GM19372 (cell line): ENCODE results near the gene MPRIP.

Experiments used
- ATAC-seq: cut with Tn5 transposase; IDR thresholded peaks from one replicate; pipeline ENCODE4 v1.9.1; 2021; ENCODE audit warnings: mild to moderate bottlenecking, low read depth, moderate library complexity; ENCODE audit not compliant: unreplicated experiment

The MPRIP gene

DNA sequence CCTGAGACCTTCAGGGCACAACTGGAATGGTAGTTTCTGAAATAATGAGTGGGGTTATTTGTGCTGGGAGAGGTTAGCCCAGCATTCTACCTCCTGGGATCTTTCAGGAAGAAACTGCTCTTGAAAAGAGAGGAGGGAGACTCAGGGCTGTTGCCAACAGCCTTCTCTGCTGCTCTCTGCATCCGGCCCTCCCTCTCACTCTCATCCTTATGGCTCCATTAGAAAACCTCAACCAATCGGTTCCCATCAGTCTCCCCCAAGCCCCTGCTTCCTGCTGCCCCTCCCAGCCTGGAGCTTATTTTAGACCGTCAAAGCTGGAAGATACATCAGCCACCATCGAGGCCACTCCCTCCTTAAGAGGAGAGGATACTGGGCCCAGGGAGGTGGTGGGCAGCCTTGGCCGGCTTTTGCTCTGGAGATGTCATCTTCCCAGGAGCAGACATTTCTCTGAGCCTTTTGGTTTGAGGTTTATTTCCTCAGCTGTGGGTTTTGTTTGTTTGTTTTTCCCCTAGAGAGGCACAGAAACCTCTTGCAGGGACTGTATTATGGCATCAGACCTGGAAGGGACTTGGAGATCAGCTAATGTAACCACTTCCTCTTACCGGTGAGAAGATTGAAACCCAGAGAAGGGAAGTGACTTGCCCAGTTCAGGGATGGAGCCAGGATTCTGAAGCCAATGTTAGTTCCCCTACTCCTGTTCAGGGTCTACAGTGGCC, 2.7 kb downstream of the MPRIP start:
- no peak for ATAC-seq

DNA sequence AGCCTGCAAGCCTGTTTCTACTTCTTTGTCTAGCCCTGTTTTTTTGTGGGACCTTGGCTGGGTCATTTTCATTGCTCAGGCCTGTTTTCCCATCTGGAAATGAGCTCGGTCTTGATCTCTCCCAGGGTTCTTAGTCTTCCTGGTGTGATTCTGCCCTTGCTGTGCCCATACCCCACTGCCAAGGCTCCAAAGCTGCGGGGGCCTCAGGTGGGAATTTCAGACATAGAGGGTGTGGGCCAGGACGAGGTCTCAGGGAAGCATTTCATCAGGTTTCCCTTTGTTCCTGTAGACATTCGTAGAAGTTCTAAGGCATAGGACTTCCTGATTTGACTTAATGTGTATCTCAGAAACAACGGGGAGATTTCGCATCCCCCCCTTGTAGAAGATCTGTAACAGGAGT, 5.8 kb downstream of the MPRIP start:
- ATAC-seq: no peak

GRCh38 chr17:17050346-17051345, 8.4 kb downstream of the MPRIP start:
- no peak for ATAC-seq

GRCh38 chr17:17051380-17051779, 9.1 kb downstream of the MPRIP start:
- ATAC-seq: no peak

DNA sequence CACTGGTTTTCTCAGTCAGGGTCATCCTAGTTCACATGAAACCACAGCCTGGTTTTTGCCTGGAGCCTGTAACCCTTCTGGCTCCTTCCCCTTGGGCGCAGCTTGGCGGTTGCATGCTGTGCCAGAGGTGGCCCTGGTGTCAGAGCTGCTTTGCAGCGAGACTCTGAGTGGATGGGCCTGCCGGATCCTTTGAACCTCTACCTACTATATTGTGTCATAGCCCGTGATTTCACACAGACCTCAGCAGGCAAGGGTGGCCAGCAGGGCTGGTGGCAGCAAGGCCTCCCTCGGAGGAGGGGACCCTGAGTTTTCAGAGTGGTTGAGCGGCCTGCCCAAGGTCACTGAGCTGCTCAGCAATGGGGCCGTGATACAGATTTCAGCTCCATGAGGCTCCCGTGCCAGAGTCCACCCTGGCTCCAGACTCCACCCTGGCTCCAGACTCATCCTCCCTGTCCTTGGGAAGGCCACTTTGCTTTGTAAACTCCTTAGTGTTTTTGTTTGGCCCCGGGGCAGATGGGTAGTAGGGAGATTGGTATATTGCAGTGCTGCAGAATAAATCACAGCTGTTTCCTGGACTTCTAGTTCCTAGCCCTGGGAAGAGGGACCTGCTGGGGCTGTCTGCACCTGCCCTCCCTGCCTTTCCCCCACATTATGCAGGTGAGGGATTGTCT, 9.7 kb downstream of the MPRIP start:
- ATAC-seq: no peak

- no peak for ATAC-seq
Measured at GRCh38 chr17:17052462-17053221, 10.4 kb downstream of the MPRIP start.

GRCh38 chr17:17053446-17054379, 11.5 kb downstream of the MPRIP start:
- ATAC-seq: no peak

GRCh38 chr17:17054636-17055035, 12.4 kb downstream of the MPRIP start:
- no peak for ATAC-seq

DNA sequence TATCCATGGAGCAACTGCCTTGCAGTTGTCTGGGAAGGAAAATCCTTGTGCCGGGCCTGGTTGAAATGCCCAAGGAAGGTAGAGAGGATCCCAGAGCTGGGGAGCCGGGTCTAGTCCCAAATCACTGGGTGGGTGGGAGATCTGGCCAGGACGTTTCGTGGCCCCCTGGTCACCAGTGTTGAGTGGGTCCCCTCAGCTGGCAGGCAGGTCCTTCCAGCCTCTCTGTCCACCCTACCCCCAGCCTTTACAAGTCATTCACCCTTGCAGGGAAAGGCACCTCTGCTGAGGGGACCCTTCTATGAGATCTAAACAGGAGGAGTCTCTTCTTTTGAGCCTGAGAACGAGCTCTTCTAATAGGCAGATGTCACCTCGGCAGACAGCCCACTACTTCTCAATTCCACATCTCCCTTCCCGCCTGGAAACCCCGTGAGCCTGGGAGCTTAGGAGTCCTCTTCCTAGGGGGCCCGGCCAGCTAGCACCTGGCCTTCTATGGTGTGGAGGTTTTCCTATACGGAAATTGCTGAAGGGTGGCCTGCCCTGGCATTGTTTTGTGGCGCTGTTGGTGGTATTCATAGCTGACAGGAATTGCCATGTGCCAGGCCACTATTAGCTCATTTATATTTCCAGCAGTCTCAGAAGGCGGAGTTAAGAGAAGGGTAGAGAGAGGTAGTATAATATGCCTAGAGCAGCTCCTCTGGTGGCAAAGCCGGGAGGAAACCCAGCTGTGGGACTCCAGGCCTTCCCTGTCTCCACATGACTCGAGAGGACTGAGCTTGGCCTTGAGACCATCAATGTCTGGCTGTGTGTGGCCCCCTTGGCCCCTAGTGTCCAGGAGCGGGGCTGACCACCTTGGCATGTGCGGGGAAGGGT, 13.3 kb downstream of the MPRIP start:
- ATAC-seq: no peak

GRCh38 chr17:17056156-17056539, 13.9 kb downstream of the MPRIP start:
- ATAC-seq: no peak

DNA sequence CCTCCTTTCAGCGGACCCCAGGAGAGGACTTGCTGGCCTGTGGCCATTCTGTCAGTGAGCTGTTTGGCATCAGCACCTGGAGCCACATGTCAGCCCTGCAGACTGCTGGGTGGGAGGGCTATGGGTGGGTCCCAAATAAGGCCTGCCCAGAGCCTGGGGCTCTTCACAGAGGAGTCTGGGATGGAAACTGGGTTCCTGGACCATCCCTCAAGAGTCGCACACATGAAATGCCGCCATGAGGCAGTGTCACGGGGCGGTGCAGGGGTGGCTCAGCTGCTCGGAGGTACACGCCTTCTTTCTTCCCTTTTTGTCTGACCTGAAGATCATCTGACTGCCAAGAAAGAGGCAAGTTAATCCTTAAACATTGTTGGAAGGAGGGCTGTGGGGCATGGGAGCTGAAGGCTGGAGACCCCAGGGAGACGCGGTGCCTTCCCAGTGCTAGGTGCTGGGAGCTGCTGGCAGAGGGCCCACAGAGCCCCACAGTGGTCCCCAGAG, 14.8 kb downstream of the MPRIP start:
- ATAC-seq: no peak

GRCh38 chr17:17058304-17058703, 16.0 kb downstream of the MPRIP start:
- ATAC-seq: no peak

GRCh38 chr17:17059301-17059890, 17.1 kb downstream of the MPRIP start:
- no peak for ATAC-seq

DNA sequence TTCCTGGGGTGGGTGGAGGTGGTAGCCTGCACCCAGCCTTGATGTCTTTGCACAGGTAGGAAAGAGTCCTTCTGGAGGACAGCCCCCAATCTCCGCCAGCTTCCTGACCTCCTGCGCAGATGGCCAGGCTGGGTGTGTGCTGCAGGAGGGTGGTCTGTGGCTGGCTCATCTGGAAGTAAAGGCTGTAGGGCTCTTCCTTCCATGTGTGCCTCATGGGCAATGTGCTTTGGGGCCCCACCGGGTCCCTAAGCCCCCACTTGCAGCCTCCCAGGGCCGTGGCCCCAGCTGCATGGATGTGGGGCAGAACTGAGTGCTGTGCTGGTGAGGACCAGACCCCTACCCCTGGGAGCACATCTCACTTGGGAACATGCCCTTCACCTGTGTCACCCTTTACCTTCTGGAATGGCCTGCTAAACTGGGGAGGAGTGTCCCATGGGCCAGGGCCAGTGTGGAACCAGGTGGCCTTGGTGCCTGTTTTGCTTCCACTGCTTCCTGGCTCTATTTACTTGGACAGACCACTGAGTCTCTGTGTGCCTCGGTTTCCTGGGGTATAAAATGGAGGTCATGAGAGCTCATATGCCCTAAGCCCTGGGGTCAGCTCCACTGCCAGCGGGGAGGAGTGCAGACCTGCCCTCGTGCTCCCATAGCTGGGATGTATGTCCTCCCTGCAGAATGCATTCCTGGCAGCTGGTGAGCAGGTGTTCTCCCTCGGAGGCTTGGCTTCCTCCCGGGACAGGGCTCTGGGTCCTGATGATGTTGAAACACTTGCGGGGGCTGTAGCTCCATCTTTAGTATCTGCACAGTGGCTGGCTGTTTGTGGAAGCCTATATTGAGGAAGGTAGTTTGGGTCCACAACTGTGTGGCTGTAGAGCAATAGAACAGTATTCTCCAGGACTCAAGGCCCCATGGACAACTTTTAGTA, 18.0 kb downstream of the MPRIP start:
- no peak for ATAC-seq

DNA sequence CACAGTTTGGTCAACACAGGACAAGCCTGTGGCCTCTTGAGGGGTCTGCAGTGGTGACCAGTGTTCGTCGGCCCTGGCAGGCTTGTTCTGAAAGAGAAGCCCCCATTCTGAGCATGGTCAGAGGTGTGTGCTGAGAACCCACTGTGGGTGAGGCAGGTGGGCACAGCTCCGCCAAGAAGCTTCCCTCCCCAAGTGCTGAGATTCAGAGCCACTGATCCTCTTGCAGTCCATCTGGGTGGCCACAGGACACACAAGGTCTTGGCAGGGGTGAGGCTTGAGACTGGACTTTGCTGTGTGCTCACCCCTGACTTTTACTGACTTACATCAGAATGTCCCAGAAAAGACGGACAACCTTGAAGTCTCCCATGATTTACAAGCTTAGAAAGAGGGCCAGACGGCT, 18.7 kb downstream of the MPRIP start:
- ATAC-seq: no peak

- ATAC-seq: no peak
Measured at GRCh38 chr17:17061516-17061915, 19.3 kb downstream of the MPRIP start.

GRCh38 chr17:17062356-17062755, 20.1 kb downstream of the MPRIP start:
- no peak for ATAC-seq
